SKM-1 (cell line): Measurements from ENCODE around the gene TADA2B.

Experiments used
- DNase-seq: peaks from one replicate; lab custom pipeline; 2025; ENCODE audit not compliant: unreplicated experiment; lab: John Stamatoyannopoulos, UW

Gene TADA2B

DNA sequence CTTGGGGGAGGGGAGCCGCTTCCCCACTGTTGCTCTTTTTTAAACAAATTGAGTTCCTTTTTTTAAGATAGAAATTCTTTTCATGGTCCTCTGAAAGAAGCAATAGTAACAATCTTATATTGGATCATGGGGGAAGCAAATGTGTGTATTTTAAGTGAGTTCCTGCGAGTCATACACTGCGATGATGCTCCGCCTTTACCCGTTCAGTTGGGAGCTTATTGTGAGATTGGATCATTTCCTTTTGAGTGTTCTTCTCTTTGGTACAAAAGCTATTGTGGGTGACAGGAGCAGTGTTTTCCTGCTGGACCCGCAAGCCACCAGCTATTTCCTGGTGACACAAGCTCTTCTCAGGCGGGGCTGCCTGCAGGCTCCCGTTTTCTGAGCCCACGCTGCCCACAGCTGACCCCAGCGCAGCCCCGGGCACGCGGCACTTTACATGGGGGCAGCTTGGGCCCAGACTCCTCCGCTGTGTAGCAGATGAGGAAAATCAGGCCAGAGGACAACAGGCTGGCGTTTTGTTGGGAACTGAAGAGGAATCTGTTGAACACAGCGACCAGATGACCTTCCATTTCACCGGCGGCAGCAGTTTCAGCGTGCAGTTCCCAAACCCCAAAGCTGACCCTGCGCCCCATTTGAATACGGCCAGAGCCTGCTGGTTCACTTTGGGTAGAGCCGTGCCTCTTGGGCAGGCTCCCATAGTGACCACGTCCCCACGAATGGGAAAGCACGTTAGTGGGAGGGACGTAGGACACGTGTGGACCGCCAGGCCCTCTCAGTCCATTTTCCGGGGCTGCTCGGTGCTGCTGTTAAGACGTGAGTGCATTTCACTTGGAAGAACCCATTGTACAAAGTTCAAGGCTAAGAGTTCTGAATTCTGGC, 12.2 kb downstream of the TADA2B start:
- no peak for DNase-seq

DNA sequence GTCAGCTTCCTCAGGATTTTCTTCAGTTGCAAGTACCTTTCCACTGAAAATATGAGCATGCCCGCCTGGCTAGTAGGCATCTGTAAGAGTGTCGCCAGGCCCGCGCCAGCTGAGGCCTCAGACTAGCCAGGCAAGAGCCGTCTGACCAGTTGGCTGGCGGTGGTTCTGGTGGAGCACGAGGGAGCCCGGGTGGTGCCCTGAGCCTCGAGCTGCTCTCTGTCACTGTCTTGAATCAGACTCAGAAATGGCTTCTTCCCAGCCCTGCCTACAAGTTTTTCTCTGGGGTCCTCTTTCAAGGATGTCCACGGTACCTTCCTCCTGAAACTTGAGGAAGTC, 12.8 kb downstream of the TADA2B start:
- DNase-seq = no peak

DNA sequence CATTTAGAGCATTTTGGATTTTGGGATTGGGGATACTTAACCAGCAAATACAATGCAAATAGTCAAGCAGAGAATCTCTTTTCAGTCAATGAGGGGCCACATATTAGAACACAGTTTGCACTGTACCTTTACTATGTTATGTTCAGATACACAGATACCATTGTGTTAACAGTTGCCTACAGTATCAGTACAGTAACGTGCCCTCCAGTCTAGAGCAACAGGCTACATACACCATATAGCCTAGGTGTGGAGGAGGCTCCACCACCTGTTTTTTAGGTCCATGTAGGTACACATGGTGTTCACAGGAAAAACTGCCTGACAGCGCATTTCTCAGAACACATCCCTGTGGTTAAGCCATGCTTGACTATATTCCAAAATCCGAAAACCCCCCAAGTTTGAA, 15.6 kb downstream of the TADA2B start:
- no peak for DNase-seq

DNA sequence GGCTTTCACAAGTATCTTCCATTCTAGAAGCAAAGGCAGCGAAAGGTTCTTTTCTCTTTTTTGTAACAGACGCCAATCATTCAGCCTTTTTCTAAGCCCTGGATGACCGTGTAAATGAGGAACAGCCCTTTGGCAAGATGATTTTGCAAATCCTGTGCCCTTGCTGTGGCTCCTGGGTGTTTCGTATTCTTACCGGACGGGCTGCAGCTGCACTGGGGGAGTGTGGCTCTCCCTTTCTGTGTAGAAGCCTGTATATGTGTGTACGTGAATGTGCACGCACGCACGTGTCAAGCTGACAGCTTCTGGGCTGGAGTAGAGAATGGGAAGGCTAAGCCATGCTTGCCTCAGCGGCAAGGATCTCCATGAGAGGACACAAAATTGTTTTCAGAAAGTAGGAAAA, 16.5 kb downstream of the TADA2B start:
- peak; percentile 30 for DNase-seq

DNA sequence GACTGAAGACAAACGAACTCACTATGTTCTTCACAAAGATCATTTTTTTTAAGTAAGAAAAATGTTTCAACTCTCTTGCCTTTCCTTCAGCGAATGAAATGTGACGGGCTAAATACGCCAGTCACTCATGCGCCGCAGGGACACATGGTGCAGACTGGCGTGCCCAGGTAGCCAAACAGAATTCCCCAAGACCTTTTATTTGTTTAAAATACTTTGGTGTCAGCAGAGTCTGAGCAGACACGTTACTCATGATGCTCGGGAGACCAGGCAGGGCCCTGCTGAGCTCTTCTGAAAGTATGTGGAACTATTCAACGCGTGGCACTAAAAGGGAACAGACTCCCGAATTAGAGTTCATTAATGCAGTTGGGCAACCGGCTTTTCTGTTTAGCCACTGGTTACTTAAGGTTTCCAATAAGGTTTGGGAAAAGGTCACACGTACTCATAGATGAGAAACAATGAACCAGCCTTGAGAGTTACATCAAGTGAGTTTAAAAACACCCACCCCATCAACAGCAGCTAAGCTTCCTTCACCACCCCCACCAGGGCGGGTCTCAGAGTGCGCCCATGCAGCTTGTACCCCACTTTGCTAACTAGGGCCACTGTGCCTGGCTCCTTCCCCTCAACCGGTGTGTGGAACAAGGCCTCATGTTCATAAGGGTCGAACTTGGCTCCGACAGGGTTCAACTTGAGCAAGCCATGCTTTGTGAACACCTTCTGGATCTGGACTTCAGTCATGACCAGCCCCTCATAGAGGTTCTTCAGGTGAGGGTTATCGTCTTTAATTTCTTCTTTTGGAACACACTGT, 17.4 kb downstream of the TADA2B start:
- DNase-seq = no peak

DNA sequence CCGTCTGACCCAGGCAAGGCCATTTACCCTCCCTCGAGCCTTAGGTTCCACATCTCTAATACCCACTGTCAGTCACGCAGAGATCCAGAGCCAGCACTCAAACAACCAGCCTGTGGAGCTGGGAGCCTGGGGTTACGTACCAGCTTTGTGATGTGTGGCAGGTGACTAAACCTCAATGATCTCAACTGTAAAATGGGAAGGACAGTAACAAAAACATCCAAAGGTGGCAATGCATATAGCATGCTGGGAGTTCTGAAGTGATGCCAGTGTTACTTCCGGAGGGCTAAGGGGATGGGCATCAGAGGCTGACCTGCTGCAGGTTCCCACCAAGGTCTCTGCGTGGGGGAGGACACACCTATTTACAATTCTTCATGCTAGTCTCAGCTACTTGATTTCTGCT, 18.6 kb downstream of the TADA2B start:
- DNase-seq = no peak

DNA sequence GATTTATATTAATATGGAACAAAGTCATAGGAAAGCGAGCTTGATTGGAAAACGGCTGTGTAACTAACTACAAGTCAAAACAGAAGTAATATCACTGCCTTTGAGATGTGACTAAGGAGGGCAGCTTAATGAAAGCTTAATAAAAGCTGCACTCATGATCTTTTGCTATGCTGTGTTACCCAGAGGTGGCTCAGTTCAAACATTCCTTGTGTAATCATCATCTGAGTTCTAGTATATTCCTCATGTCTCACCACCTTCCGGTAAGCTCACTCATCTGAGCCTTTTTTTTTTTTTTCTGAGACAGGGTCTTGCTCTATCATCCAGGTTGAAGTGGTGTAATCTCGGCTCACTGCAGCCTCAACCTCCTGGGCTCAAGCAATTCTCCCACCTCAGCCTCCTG, 19.6 kb downstream of the TADA2B start:
- DNase-seq = no peak

DNA sequence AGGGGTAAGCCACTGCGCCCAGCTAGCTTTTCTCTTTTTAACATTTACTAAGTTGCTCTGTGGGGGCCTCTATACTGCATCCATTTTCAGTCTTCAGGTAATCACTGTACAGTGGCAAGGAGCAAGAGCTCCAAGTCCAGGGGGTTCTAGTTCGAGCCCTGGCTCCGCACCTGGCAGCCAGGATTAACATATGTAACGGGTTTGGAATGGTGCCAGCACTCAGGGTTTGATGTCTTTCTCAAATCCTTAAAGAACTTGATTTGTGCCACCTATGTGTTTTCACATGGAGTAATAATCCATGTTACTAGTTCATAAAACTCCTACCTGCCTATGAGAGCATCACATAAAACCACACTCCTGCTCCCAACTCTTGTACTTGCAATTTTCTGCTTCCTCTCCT, 20.2 kb downstream of the TADA2B start:
- no peak for DNase-seq

DNA sequence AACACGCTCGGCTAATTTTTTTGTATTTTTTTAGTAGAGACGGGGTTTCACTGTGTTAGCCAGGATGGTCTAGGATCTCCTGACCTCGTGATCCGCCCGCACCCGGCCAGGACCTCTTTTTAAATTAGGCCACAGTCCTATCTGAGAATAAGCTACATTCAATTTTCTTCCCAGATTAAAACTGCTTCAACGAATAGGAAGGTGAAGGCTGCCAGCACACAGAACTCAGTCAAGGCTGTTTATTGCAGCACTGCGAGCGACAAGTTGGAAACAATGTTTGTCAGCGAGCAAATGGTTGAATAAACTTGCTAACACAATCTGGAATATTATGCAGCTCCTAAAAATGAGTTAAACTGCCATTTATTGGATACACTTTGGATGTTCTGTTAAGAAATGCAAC, 22.8 kb downstream of the TADA2B start:
- DNase-seq = no peak

DNA sequence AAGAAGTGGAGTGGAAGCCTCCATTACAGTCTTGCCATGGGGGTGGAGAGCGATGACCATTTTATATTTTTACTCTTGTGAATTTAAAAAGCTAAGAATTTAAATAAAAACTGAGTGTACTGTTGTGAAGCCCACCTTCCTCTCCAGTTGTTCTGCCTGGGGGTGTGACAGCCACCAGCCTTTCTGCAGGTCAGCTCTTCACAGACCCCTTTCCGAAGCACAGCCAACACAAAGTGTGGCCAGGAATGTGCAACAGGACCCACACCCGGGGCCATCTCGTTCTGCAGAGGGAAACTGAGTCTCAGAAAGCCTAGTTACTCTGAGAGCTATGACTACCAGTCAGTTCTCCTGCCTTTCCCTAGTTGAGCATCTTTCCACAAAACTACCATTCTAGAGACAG, 23.3 kb downstream of the TADA2B start:
- no peak for DNase-seq

DNA sequence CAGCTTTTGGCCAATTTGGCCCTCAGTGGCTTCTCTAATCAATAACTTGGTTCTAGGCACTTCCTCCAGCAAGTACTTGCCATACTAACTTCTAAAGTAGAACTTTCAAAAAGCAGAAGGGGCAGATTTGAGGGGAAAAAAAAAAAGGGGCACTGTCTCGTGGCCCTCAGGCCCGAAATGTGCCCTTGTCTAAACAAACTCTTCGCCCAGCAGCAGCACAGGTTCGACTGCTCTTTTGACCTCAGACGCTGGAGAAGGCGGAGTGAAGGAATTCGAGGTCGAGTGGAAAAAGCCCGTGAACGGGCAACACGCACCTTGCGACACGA, 23.9 kb downstream of the TADA2B start:
- peak; percentile 44 for DNase-seq

DNA sequence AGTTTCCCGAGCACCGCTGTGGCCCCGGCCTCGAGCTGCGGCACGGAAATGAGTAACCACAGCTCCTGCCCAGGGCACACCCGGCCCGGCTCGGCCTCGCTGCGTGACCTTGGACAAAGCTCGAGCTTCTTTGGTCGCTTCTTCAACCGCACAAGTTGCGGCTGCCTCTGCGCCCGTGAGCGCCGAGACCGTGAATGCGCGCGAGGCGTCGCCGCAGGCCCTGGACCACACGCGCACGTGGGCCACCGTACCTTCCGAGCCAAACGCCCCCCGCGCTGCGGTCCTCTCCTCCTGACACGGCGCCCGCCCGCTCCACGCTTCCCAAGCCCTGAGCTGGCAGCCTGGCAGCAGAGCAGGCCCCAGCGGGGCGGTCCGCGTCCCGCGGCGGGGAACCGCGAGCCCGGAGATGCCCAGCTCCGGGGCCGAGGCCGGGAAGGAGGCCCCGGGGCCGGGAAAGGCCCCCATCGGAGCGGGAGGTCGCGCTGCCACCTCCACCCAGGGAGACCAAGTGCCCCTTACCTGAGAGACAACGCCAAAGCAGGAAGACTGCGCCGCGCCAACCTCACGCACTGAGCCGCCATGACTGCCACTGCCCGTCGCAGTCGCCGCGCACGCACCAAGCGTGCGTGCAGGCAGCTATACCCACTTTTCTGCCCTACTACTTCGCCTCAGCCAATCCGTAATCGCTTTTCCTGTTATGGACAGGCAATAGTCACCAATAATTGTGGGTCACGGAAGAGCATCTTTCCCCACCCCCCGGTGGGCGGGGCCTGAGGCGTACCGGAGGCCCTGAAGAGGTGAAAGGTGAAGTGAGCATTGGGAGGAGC, 24.5 kb downstream of the TADA2B start, which contains the start of gene GRPEL1:
TSS of gene GRPEL1 (minus strand) at position 613 of the 827 bp plus-strand sequence. CDS start at position 581, 32 bp downstream.
- peak; percentile 98 for DNase-seq

DNA sequence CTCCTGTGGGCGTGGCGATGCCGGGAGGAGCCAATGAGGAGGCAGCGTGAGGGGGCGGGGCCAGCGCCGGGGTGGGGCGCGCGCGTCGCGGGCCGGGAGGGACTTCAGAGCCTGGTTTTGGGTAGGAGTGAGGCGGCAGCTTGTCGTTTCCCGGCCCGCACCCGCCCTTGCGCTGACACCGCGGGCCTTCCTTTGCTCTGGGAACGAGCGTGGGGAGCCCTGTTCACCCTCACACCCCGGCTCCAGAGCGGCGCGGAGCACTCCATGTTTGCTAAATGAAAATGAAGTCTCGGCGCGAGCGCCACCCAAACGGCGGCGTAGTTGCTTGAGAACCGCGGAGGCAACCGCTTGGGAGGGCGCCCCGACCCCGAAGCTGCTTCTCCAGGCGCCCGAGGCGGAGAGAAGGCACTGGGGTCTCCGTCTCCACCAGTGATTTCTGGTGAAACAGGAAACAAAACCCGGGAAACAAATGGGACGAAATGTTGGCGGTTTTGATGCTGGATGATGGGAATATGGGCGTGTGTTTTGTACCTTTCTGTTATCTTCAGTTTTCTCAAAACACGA, 25.2 kb downstream of the TADA2B start:
- no peak for DNase-seq

DNA sequence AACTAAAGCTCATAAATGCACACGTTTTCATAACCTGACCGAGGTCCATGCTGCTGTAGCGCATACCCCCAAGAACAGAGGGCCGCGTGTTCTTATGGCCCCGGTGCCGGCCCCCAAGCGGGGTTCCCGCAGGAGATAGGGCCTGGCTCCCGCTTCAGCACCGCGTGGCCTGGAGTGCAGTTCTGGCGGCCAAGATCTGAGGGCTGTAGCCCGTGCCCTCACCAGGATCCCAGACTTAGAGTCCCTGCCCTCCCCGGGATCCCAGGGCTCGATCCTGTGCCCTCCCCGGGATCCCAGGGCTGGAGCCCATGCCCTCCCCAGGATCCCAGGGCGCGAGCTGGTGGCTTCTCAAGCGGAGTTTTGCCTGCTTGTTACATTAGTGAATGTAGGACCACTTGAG, 25.7 kb downstream of the TADA2B start:
- no peak for DNase-seq

DNA sequence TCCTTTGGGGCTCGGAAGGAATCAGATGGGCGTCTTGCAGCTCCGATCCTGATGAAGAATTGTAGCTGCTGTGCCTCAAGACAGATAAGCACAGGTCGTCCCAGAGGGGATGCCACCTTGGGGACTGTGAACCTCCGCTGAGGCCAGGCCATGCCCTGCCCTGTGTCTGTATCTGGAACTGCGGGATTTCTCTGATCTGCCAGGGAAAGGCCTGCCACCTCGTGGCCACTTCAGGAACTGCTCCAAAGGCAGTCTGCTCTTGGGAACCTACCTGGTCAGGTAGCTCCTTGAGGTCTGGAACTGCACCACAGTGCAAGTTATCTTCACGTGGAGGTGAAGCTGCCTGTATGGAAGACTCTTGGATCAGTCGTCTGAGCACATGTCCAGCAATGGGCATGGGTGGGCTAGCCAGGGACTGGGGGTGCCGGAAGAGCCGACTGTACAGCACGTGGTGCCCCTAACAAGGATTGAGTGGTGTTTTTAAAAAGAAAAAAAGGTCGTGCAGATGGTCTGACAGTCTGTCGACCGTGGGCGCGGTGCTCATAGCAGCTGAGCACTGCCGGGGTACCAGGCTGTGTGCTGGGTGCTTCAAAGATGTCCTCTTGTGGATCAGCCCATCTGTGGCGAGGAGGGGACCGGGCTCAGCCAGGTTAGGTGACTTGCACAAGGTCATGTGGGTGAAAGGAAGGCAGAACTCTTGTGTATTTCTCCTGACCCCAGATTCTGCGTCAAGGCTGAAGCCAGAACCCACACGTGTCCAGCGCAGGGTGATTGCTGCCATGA, 27.7 kb downstream of the TADA2B start:
- DNase-seq = peak; percentile 84

DNA sequence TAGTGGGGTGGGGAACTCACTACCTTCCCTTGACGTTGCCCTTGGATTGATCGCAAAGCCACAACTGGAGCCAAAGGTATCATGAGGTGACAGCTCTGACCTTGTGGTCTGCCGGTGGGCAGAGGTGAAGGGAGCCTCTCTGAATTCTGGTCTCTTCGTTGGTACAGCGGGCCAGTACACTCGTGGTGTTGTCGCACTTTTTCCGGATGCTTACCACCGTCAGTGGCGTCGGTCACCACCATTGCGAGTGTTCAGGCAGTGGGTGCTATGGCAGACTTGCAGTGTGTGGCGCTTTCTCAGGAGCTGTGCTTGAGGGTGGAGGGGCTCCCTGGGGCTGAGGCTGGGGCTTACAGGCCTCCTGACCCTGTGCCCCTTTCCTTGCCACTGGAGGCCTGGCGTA, 29.9 kb downstream of the TADA2B start:
- DNase-seq = no peak

DNA sequence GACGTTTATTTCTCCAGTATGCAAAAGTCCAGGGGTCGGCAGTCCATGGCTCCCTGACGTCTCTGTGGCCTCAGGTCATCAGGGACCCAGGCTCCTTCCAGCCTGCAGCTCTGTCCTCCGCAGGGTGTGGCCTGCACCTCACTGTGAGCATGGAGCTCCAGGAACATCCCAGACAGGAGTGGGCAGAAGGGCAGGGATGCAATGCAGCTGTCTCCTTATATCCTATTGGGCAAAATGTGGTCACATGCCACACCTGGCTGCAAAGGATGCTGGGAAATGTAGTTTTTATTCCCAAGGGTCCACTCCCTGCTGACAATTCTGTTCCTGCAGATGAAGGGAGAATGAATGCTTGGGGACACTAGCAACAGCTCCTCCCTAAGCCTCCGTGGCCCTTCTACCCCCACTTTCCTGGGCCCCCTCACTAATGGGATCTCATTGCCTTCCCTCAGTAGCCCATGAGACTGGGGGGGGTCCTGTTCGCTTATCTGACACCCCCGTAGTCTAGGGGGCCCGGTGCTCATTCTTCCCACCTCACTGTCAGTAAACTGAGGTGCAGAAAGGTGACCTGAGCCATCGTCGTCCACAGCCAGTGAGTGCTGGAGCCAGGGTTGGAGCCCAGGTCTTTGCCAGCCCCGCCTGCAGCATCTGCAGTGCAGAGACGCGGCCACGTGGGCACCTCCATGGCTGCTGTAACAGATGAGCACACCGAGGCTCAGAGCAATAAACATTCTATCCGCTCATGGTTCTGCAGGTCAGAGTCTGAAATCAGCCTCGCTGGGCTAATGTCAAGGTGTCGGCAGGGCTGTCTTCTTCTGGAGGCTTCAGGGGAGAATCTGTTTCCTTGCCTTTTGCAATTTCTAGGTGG, 30.6 kb downstream of the TADA2B start:
- DNase-seq = peak; percentile 18

DNA sequence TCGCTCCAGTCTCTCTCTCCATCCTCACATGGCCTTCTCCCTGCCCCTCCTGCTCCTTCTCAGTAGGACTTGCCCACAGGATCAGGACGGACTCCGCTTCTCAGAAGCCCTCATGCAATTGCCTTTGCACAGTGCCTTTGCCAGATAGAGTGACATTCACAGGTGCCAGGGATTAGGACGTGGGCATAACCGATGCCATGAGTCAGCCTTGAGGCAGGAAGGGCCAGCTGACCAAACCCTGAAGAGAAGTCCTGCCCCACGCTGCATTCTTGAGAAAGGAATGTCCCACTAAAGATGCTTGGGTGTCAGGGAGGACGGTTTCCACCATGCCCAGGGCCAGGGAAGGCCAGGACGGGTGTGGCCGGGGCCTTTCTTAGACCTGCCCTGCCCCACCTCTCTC, 31.3 kb downstream of the TADA2B start:
- no peak for DNase-seq

DNA sequence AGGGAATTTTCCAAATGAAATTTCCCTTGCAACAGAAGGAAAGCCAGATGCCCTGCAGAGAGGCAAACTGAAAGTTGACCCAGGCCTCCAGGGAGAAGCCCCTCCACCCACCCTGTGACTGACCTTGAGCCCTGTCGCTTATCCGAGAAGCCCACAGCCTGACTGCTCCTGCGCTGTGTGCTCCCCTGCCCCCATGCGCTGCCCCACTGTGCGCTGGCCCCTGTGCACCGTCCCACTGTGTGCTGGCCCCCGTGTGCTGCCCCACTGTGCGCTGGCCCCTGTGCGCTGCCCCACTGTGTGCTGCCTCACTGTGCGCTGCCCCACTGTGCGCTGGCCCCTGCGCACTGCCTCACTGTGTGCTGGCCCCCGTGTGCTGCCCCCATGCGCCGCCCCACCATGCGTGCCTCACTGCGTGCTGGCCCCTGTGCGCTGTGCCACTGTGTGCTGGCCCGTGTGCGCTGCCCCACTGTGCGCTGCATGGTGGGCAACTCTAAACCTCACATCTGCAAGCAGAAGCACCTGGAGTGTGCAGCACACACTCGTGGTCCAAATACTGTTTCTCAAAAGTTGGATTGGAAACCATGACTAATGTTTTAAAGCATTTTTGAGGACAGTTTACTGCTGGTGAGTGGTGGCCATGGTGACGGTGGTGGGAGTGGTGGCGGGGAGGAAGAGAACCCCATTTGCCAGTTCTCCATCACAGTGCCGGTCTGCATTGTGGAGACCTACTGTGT, 33.0 kb downstream of the TADA2B start:
- no peak for DNase-seq
